Gastroesophageal sphincter (tissue), 4 donors: ENCODE data around the gene DYNC1LI2. TPM values are rescaled to one million over a fixed set of nuclear protein-coding genes. Genes with fewer than 3 reads are reported as not detected.

Experiments
- ATAC-seq: fragments of 150-250 bp; one replicate; pipeline ENCODE4 v1.9.1; 2016; ENCODE audit warnings: mild to moderate bottlenecking, moderate library complexity
- H3K27ac ChIP-seq, 4 donors: fragments of 200-600 bp; sonication (generic) in 3 of 4; 1 replicate in 3 of 4; 2 replicates in 1 of 4; pipeline ENCODE4 v1.5.1; 2016 to 2019
- H3K27me3 ChIP-seq: fragments of 200-600 bp; sonication (generic); one replicate; pipeline ENCODE4 v1.5.1; 2019
- H3K36me3 ChIP-seq, 2 donors: fragments of 200-600 bp; sonication (generic); one replicate each; pipeline ENCODE4 v1.5.1; 2019; ENCODE audit warnings: control low read depth in 1 of 2
- H3K4me1 ChIP-seq, 3 donors: fragments of 200-600 bp; sonication (generic); 1 replicate in 2 of 3; 2 replicates in 1 of 3; pipeline ENCODE4 v1.5.1; 2016 to 2019; ENCODE audit warnings: control low read depth in 2 of 3
- H3K4me3 ChIP-seq, 2 donors: fragments of 200-600 bp; sonication (generic); one replicate each; pipeline ENCODE4 v1.5.1; 2019; ENCODE audit warnings: mild to moderate bottlenecking in 1 of 2, moderate library complexity in 1 of 2
- H3K9me3 ChIP-seq, 3 donors: fragments of 200-600 bp; sonication (generic); one replicate each; pipeline ENCODE4 v1.5.1; 2017 to 2019; ENCODE audit warnings: control low read depth in 2 of 3
- CTCF ChIP-seq, 4 experiments: fragments of 200-600 bp in 2 of 4; fragments of 450-650 bp in 2 of 4; sonication (generic) in 1 of 4; IDR thresholded peaks; one replicate each; pipeline ENCODE4 v1.5.1; 2017 to 2019; ENCODE audit warnings: antibody characterized with exemption in 4 of 4, mild to moderate bottlenecking in 2 of 4, moderate library complexity in 2 of 4
- EP300 ChIP-seq: sonication (generic); formaldehyde crosslinking; IDR thresholded peaks from one replicate; pipeline ENCODE4 v1.6.1; 2017; ENCODE audit warnings: antibody characterized with exemption, mild to moderate bottlenecking
- POLR2A ChIP-seq, 2 donors: fragments of 450-650 bp; IDR thresholded peaks; one replicate each; pipeline ENCODE4 v1.6.1; 2017; ENCODE audit warnings: antibody characterized with exemption in 2 of 2, mild to moderate bottlenecking in 2 of 2, moderate library complexity in 1 of 2
- POLR2AphosphoS5 ChIP-seq: sonication (generic); formaldehyde crosslinking; IDR thresholded peaks from one replicate; pipeline ENCODE4 v1.6.1; 2017; ENCODE audit warnings: antibody characterized with exemption
- WGBS, 2 donors: methylation state at CpG; one replicate each; pipeline ENCODE4 v1.1.5; 2018; ENCODE audit warnings: low coverage in 1 of 2; 5-methylcytosine and 5-hydroxymethylcytosine counted together
- total RNA-seq, 4 donors: library from RNA; depleted of rRNA; stranded (reverse); fragments of >200 nt; gene quantifications; one replicate each; pipeline ENCODE4 v1.1.0, GENCODE V29; 2016

Gene DYNC1LI2
- total RNA-seq, 4 donors from 2014 or later, result 202 to 292 (median 219) TPM

- no peak for ATAC-seq
- no peak for TF ChIP-seq POLR2AphosphoS5
- TF ChIP-seq POLR2A (IDR thresholded peaks at IDR 0.05), result no peak
- TF ChIP-seq EP300, result no peak
- TF ChIP-seq CTCF (IDR thresholded peaks at IDR 0.05), result no peak
- WGBS, 2 donors, result 94 to 98% methylated on average over 4 of the region's 4 CpGs
- Histone ChIP-seq H3K36me3 (peaks cover 0 to 8% of the 10 kb centered on the region in 2 donors), H3K4me1 (peaks cover 0 to 4% (median 0%) of the 10 kb centered on the region in 3 donors), H3K4me3 (no peak overlapping the region), H3K9me3 (no peaks in the 10 kb centered on the region), H3K27me3 (no peaks in the 10 kb centered on the region), H3K27ac (no peak overlapping the region)
Observed at GRCh38 chr16:66681676-66682075, 69.7 kb downstream of the DYNC1LI2 start.

DNA sequence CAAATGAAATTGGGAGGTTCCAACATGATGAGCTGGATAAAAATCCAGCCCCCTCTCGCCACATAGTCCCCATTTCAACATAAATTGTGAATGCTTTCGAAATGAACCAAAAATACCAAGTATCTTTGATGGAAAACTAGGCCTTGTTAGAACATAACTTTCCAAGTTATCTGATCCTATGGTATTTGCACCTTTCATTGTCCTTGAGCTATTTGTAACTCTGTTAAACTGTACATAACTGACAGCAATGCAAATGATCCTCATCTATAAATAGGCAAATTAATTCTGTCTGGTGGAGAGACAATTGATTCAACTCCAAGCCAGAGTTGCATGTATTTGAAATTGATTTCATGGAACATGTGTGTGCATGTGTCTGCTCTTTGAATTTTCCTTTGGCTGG lies 73.1 kb downstream of the DYNC1LI2 start:
- TF ChIP-seq POLR2A (IDR thresholded peaks at IDR 0.05) (no peak), CTCF (IDR thresholded peaks at IDR 0.05) (no peak), EP300 (no peak), POLR2AphosphoS5 (no peak)
- Histone ChIP-seq H3K4me3 (no peak overlapping the region), H3K9me3 (no peaks in the 10 kb centered on the region), H3K27me3 (no peaks in the 10 kb centered on the region), H3K36me3 (peaks cover 0 to 8% of the 10 kb centered on the region in 2 donors), H3K4me1 (peaks cover 0 to 7% (median 0%) of the 10 kb centered on the region in 3 donors), H3K27ac (no peak overlapping the region)
- 95 to 100% methylated on average over 2 of the region's 2 CpGs for WGBS, 2 donors
- ATAC-seq, result no peak

DNA sequence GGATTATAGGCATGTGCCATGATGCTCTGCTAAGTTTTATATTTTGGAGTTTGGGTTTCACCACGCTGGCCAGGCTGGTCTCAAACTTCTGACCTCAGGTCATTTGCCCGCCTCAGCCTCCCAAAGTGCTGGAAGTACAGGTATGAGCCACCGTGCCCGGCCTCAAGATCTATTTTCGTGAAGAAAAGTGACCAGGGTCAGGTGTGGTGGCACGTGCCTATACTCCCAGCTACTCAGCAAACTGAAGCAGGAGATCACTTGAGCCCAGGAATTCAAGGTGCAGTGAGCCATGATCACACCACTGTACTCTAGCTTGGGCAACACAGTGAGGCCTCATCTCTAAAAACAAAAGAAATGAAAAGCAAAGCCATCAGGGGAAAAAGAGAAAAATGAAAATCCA lies 73.6 kb downstream of the DYNC1LI2 start:
- TF ChIP-seq CTCF (IDR thresholded peaks at IDR 0.05), result no peak
- WGBS, 2 donors, result 100% methylated on average over 1 to 2 of the region's 6 CpGs
- peaks cover 0 to 8% of the 10 kb centered on the region in 2 donors for H3K36me3 ChIP-seq

DNA sequence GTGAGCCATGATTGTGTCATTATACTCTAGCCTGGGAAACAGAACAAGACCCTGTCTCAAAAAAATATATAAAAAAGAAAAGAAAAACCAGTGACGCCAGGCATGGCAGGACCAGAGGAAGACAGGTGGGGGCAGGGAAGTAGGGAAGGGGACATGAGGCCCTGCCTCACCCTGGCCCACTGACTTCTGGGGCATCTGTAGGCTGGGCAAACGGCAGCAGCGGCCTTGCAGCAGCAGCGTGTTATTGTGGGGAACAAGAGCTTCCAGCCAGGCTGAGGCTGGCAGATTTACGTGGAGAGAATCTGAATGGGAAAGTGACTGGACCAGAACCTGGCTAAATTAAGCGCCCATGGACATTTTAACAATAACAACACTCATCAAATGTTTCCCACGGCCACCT lies 74.2 kb downstream of the DYNC1LI2 start:
- Histone ChIP-seq H3K4me3 (no peak overlapping the region), H3K9me3 (no peaks in the 10 kb centered on the region), H3K4me1 (peaks cover 0 to 7% (median 0%) of the 10 kb centered on the region in 3 donors), H3K27ac (no peak overlapping the region), H3K36me3 (peaks cover 0 to 8% of the 10 kb centered on the region in 2 donors), H3K27me3 (no peaks in the 10 kb centered on the region)
- TF ChIP-seq EP300, result no peak
- TF ChIP-seq POLR2A (IDR thresholded peaks at IDR 0.05), result no peak
- TF ChIP-seq POLR2AphosphoS5, result no peak
- no peak for TF ChIP-seq CTCF (IDR thresholded peaks at IDR 0.05)
- WGBS, 2 donors, result 94 to 100% methylated on average over 5 to 7 of the region's 7 CpGs
- no peak for ATAC-seq

More for the DNA sequence above, 73.6 kb downstream of the DYNC1LI2 start:
- Histone ChIP-seq H3K4me1 (peaks cover 0 to 7% (median 0%) of the 10 kb centered on the region in 3 donors), H3K27me3 (no peaks in the 10 kb centered on the region), H3K4me3 (no peak overlapping the region), H3K9me3 (no peaks in the 10 kb centered on the region), H3K27ac (no peak overlapping the region)
- ATAC-seq, result no peak

DNA sequence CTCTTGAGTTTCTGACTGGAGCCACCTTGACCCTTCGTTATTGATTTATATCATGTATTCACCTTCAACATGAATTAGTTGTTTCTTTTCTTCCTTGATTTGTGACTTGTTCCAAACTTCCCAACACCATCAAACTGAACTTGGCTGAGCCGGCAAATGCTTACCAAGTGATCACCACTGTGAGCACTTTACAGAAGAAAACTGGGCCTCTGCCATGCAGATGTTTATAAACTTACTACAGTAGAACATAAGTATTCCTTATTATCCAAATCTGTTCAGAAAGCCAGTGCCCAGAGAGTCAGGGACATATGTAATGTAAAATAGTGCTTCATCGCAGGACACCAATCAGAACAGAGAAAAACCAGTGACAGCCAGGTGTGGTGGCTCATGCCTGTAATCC lies 74.8 kb downstream of the DYNC1LI2 start:
- H3K9me3 ChIP-seq, result no peaks in the 10 kb centered on the region
- H3K27me3 ChIP-seq, result no peaks in the 10 kb centered on the region
- H3K36me3 ChIP-seq, result peaks cover 0 to 8% of the 10 kb centered on the region in 2 donors
- H3K27ac ChIP-seq, result no peak overlapping the region
- no peak for ATAC-seq
- TF ChIP-seq CTCF (IDR thresholded peaks at IDR 0.05) (no peak), EP300 (no peak), POLR2A (IDR thresholded peaks at IDR 0.05) (no peak), POLR2AphosphoS5 (no peak)
- H3K4me3 ChIP-seq, result no peak overlapping the region
- 54 to 67% methylated on average over 2 to 3 of the region's 3 CpGs for WGBS, 2 donors
- peaks cover 0 to 7% (median 0%) of the 10 kb centered on the region in 3 donors for H3K4me1 ChIP-seq
